ENCODE results near the gene SUSD3.
"Not testable (repeated sequence)": the region's sequence is repeated elsewhere in the genome, so short reads cannot be mapped to it uniquely, and the experiment has no call there.

The SUSD3 gene

GRCh38 chr9:93058355-93059010, at the start of gene SUSD3:
SUSD3 (plus strand) TSS chr9:93058701; CDS start chr9:93058743, 42 bp downstream.
- DNase-seq, result no peak

- DNase-seq, result no peak
Measured at GRCh38 chr9:93009337-93010015, 49.0 kb upstream of the SUSD3 start.

GRCh38 chr9:93010056-93010455, 48.4 kb upstream of the SUSD3 start:
- DNase-seq, result no peak

- no peak for DNase-seq
Measured at GRCh38 chr9:93010704-93011103, 47.8 kb upstream of the SUSD3 start.

GRCh38 chr9:93011114-93011513, 47.4 kb upstream of the SUSD3 start:
- DNase-seq, result no peak

- DNase-seq, result no peak
Measured at GRCh38 chr9:93012963-93013855, 45.3 kb upstream of the SUSD3 start.

- DNase-seq, result no peak
Measured at GRCh38 chr9:93013856-93014582, 44.5 kb upstream of the SUSD3 start.

- not testable (repeated sequence) for DNase-seq
Measured at GRCh38 chr9:93015190-93015589, 43.3 kb upstream of the SUSD3 start.

- no peak for DNase-seq
Measured at GRCh38 chr9:93017621-93018020, 40.9 kb upstream of the SUSD3 start.

- no peak for DNase-seq
Measured at GRCh38 chr9:93020151-93020550, 38.4 kb upstream of the SUSD3 start.

- DNase-seq, result no peak
Measured at GRCh38 chr9:93020771-93021670, 37.5 kb upstream of the SUSD3 start.

- no peak for DNase-seq
Measured at GRCh38 chr9:93022066-93022465, 36.4 kb upstream of the SUSD3 start.

- no peak for DNase-seq
Measured at GRCh38 chr9:93022721-93023520, 35.6 kb upstream of the SUSD3 start.

GRCh38 chr9:93023521-93023815, 35.0 kb upstream of the SUSD3 start:
- no peak for DNase-seq

- DNase-seq, result no peak
Measured at GRCh38 chr9:93024646-93024910, 33.9 kb upstream of the SUSD3 start.

- no peak for DNase-seq
Measured at GRCh38 chr9:93024986-93025630, 33.4 kb upstream of the SUSD3 start.

GRCh38 chr9:93025736-93026135, 32.8 kb upstream of the SUSD3 start:
- no peak for DNase-seq

- no peak for DNase-seq
Measured at GRCh38 chr9:93026640-93027039, 31.9 kb upstream of the SUSD3 start.

- DNase-seq, result no peak
Measured at GRCh38 chr9:93027750-93028149, 30.8 kb upstream of the SUSD3 start.

GRCh38 chr9:93028448-93029006, 30.0 kb upstream of the SUSD3 start:
- DNase-seq, result no peak

All from midbrain (tissue), 1 donor.